GM23338 (cell line): ENCODE results near the gene SPACA7. TPM values are rescaled to one million over a fixed set of nuclear protein-coding genes. Genes with fewer than 3 reads are reported as not detected.

Experiments used
- ATAC-seq: fragments of 200-7000 bp; cut with Tn5 transposase; 3 replicates; pipeline ENCODE4 v1.9.1; 2020
- DNase-seq: peaks from one replicate; pipeline ENCODE4 v3.0.0-alpha.2; 2015; ENCODE audit warnings: low spot score
- H2AFZ ChIP-seq: fragments of 200-600 bp; sonication (generic); 2 replicates; pipeline ENCODE4 v1.8.0; 2016; ENCODE audit warnings: antibody characterized with exemption, mild to moderate bottlenecking, moderate library complexity
- H3F3A ChIP-seq: fragments of 200-600 bp; sonication (generic); replicated peaks from 2 replicates; pipeline ENCODE4 v1.8.0; 2017; ENCODE audit warnings: antibody characterized with exemption, mixed run types, low read depth
- H3K27ac ChIP-seq: fragments of 200-600 bp; sonication (generic); 2 replicates; pipeline ENCODE4 v1.6.1; 2016; ENCODE audit warnings: low read depth
- H3K27me3 ChIP-seq: fragments of 200-600 bp; sonication (generic); 2 replicates; pipeline ENCODE4 v1.8.0; 2016; ENCODE audit warnings: mild to moderate bottlenecking, mixed run types, moderate library complexity; ENCODE audit not compliant: insufficient read depth
- H3K36me3 ChIP-seq: fragments of 200-600 bp; sonication (generic); 2 replicates; pipeline ENCODE4 v1.8.0; 2016; ENCODE audit warnings: mild to moderate bottlenecking; ENCODE audit not compliant: insufficient read depth
- H3K4me1 ChIP-seq: fragments of 200-600 bp; sonication (generic); 2 replicates; pipeline ENCODE4 v1.8.0; 2016; ENCODE audit warnings: mild to moderate bottlenecking, moderate library complexity; ENCODE audit not compliant: insufficient read depth
- H3K4me2 ChIP-seq: fragments of 200-600 bp; sonication (generic); 2 replicates; pipeline ENCODE4 v1.7.1; 2017; ENCODE audit warnings: mixed run types
- H3K4me3 ChIP-seq: fragments of 200-600 bp; sonication (generic); 2 replicates; pipeline ENCODE4 v1.6.1; 2016; ENCODE audit warnings: mixed run types
- H3K79me2 ChIP-seq: fragments of 200-600 bp; sonication (generic); replicated peaks from 2 replicates; pipeline ENCODE4 v1.8.0; 2017; ENCODE audit warnings: mild to moderate bottlenecking; ENCODE audit not compliant: insufficient read depth
- H3K9me2 ChIP-seq: fragments of 200-600 bp; sonication (generic); 2 replicates; pipeline ENCODE4 v1.8.0; 2017; ENCODE audit not compliant: insufficient read depth
- H4K20me1 ChIP-seq: fragments of 200-600 bp; sonication (generic); replicated peaks from 2 replicates; pipeline ENCODE4 v1.8.0; 2017; ENCODE audit warnings: mild to moderate bottlenecking; ENCODE audit not compliant: insufficient read depth
- H3K27ac Mint-ChIP-seq: 2 replicates; pipeline ENCODE4 v1.8.0; 2020; ENCODE audit warnings: inconsistent platforms, mild to moderate bottlenecking, moderate library complexity, mixed read lengths
- H3K27me3 Mint-ChIP-seq: 3 replicates; pipeline ENCODE4 v1.8.0; 2022; ENCODE audit warnings: low read depth, mild to moderate bottlenecking, moderate library complexity, mixed read lengths, inconsistent platforms; ENCODE audit not compliant: insufficient read depth, poor library complexity
- H3K36me3 Mint-ChIP-seq: 3 replicates; pipeline ENCODE4 v1.8.0; 2021; ENCODE audit warnings: low read depth, mild to moderate bottlenecking, inconsistent platforms, moderate library complexity, mixed read lengths
- H3K4me1 Mint-ChIP-seq: 3 replicates; pipeline ENCODE4 v1.8.0; 2020; ENCODE audit warnings: mild to moderate bottlenecking, inconsistent platforms, mixed read lengths
- H3K4me3 Mint-ChIP-seq: 3 replicates; pipeline ENCODE4 v1.8.0; 2021; ENCODE audit warnings: moderate library complexity, mild to moderate bottlenecking, inconsistent platforms, mixed read lengths
- H3K9me3 Mint-ChIP-seq: 3 replicates; pipeline ENCODE4 v1.8.0; 2020; ENCODE audit warnings: moderate library complexity, mild to moderate bottlenecking, inconsistent platforms, mixed read lengths
- CREB1 ChIP-seq: fragments of 250-450 bp; sonication (Bioruptor Pico); IDR thresholded peaks from 2 replicates; pipeline ENCODE4 v1.5.0; 2020; ENCODE audit warnings: low read depth, mild to moderate bottlenecking, moderate library complexity
- EZH2 ChIP-seq: fragments of 200-600 bp; sonication (generic); IDR thresholded peaks from one replicate; pipeline ENCODE4 v1.8.0; 2017; ENCODE audit warnings: antibody characterized with exemption, mild to moderate bottlenecking, low read depth; ENCODE audit not compliant: unreplicated experiment
- EZH2phosphoT487 ChIP-seq: fragments of 200-600 bp; sonication (generic); IDR thresholded peaks from one replicate; pipeline ENCODE4 v1.8.1; 2018; ENCODE audit warnings: antibody characterized with exemption; ENCODE audit not compliant: unreplicated experiment
- POLR2AphosphoS5 ChIP-seq: IDR thresholded peaks from 2 replicates; pipeline ENCODE4 v1.6.1; 2016; ENCODE audit warnings: antibody characterized with exemption, low read depth
- STAT1 ChIP-seq: IDR thresholded peaks from one replicate; pipeline ENCODE4 v1.6.1; 2016; ENCODE audit warnings: antibody characterized with exemption; ENCODE audit not compliant: unreplicated experiment
- ZNF331 ChIP-seq: fragments of 250-450 bp; sonication (Bioruptor Pico); IDR thresholded peaks from 2 replicates; pipeline ENCODE4 v1.5.0; 2020; ENCODE audit warnings: low read depth, mild to moderate bottlenecking, moderate library complexity
- polyA plus RNA-seq: library from polyadenylated mRNA; unstranded; fragments of >200 nt; fragmentation: Nextera tagmentation; extraction: Ambion mirVana; gene quantifications from 2 replicates; pipeline ENCODE4 v1.2.1, GENCODE V29; 2016
- total RNA-seq: library from RNA; depleted of rRNA; stranded (reverse); fragments of >200 nt; shearing (Covaris generic); gene quantifications from 2 replicates; pipeline ENCODE4 v1.2.3, GENCODE V29; 2014
- TF ChIP-seq, protein P1 (sequence below): IDR thresholded peaks from 2 replicates; pipeline ENCODE4 v1.6.1; 2016; ENCODE audit warnings: antibody characterized with exemption
- TF ChIP-seq, protein P2 (sequence below): IDR thresholded peaks from one replicate; pipeline ENCODE4 v1.6.1; 2018; ENCODE audit warnings: antibody characterized with exemption; ENCODE audit not compliant: unreplicated experiment

Gene SPACA7
- total and polyA plus RNA-seq, 2 experiments from 2014 or later, result not detected

DNA sequence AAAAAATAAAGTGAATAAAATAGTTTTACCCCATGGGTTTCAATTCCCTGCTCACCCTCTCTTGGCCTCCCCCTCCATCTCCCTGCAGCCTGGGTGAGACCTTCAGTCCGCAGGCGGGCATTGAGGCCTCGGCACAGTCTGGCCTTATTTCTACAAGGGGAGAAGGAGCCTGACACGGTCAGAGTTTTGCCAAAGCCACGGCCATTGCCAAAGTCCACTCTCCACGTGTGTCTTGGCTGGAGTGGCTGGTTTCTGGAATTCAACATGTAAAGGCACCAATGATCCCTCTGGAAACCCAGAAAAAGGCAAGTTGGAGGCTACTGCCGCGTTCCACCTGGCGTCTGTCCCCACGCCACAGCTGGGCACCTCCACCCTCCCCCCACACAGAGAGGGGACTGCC, 43.4 kb upstream of the SPACA7 start:
- Mint-ChIP-seq H3K36me3 (peaks cover 2% of the 10 kb centered on the region; the same call in 2 of the 3 replicates), H3K27me3 (peaks cover 33% of the 10 kb centered on the region), H3K4me3 (no peak overlapping the region), H3K27ac (no peak overlapping the region), H3K9me3 (peaks cover 16% of the 10 kb centered on the region; the same call in 2 of the 3 replicates), H3K4me1 (peaks cover 11% of the 10 kb centered on the region)
- no peaks in the 10 kb centered on the region for H4K20me1 ChIP-seq
- no peaks in the 10 kb centered on the region for H3F3A ChIP-seq
- no peak for TF ChIP-seq EZH2phosphoT487
- no peak for TF ChIP-seq POLR2AphosphoS5
- TF ChIP-seq, protein P1, sequence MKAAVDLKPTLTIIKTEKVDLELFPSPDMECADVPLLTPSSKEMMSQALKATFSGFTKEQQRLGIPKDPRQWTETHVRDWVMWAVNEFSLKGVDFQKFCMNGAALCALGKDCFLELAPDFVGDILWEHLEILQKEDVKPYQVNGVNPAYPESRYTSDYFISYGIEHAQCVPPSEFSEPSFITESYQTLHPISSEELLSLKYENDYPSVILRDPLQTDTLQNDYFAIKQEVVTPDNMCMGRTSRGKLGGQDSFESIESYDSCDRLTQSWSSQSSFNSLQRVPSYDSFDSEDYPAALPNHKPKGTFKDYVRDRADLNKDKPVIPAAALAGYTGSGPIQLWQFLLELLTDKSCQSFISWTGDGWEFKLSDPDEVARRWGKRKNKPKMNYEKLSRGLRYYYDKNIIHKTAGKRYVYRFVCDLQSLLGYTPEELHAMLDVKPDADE, result no peak
- TF ChIP-seq ZNF331 (CRISPR knock-in tag), result no peak
- no peak for TF ChIP-seq STAT1
- H3K27ac ChIP-seq, result no peak overlapping the region
- H3K4me2 ChIP-seq, result no peak overlapping the region
- no peak for ATAC-seq
- H3K36me3 ChIP-seq, result no peaks in the 10 kb centered on the region
- no peak overlapping the region for H3K4me3 ChIP-seq
- no peak overlapping the region; the same call in 1 of the 2 replicates for H2AFZ ChIP-seq
- no peaks in the 10 kb centered on the region for H3K9me2 ChIP-seq
- H3K4me1 ChIP-seq, result peaks cover 10% of the 10 kb centered on the region
- H3K27me3 ChIP-seq, result peaks cover 24% of the 10 kb centered on the region
- no peak for DNase-seq
- H3K79me2 ChIP-seq, result no peaks in the 10 kb centered on the region

DNA sequence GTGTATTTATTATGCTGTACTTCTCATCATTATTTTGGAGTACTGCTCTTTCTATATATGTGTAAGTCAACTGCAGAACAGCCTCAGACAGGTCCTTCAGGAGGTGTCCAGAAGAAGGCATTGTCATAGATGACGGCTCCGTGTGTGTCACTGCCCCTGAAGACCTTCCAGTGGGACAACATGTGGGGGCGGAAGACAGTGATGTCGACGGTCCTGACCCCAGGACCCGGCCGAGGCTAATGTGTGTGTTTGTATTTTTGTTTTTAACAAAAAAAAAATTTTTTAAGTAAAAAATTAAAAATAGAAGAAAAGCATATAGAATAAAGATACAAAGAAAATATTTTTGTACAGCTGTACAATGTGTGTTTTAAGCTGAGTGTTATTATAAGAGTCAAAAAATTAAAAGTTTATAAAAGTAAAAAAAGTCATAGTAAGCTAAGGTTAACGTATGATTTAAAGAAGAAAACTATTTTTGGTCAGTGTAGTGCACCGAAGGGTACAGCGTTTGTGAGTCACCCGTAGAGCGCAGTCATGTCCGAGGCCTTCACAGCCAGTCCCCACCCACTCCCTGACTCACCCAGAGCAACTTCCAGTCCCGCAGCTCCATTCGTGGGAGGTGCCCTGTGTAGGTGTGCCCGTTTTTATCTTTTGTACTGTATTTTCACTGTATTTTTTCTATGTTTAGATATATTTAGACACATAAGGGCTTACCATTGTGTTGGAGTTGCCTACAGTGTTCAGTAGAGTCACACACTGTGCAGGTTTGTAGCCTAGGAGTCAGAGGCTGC, 42.2 kb upstream of the SPACA7 start:
- Mint-ChIP-seq H3K4me3 (no peak overlapping the region), H3K4me1 (peaks cover 11% of the 10 kb centered on the region), H3K9me3 (peaks cover 22% of the 10 kb centered on the region; the same call in 2 of the 3 replicates), H3K27me3 (peaks cover 35% of the 10 kb centered on the region), H3K27ac (no peak overlapping the region), H3K36me3 (peaks cover 2% of the 10 kb centered on the region; the same call in 2 of the 3 replicates)
- no peaks in the 10 kb centered on the region for H3K9me2 ChIP-seq
- ATAC-seq (no peak), DNase-seq (no peak)
- no peaks in the 10 kb centered on the region for H3K79me2 ChIP-seq
- H3K27ac ChIP-seq, result no peak overlapping the region
- H3K36me3 ChIP-seq, result no peaks in the 10 kb centered on the region
- H3K4me1 ChIP-seq, result peaks cover 10% of the 10 kb centered on the region
- no peak overlapping the region for H3K4me2 ChIP-seq
- no peak overlapping the region for H2AFZ ChIP-seq
- no peaks in the 10 kb centered on the region for H3F3A ChIP-seq
- peaks cover 24% of the 10 kb centered on the region for H3K27me3 ChIP-seq
- no peak overlapping the region for H3K4me3 ChIP-seq
- no peaks in the 10 kb centered on the region for H4K20me1 ChIP-seq
- TF ChIP-seq EZH2, result no peak
- no peak for TF ChIP-seq CREB1
- TF ChIP-seq, protein P2, sequence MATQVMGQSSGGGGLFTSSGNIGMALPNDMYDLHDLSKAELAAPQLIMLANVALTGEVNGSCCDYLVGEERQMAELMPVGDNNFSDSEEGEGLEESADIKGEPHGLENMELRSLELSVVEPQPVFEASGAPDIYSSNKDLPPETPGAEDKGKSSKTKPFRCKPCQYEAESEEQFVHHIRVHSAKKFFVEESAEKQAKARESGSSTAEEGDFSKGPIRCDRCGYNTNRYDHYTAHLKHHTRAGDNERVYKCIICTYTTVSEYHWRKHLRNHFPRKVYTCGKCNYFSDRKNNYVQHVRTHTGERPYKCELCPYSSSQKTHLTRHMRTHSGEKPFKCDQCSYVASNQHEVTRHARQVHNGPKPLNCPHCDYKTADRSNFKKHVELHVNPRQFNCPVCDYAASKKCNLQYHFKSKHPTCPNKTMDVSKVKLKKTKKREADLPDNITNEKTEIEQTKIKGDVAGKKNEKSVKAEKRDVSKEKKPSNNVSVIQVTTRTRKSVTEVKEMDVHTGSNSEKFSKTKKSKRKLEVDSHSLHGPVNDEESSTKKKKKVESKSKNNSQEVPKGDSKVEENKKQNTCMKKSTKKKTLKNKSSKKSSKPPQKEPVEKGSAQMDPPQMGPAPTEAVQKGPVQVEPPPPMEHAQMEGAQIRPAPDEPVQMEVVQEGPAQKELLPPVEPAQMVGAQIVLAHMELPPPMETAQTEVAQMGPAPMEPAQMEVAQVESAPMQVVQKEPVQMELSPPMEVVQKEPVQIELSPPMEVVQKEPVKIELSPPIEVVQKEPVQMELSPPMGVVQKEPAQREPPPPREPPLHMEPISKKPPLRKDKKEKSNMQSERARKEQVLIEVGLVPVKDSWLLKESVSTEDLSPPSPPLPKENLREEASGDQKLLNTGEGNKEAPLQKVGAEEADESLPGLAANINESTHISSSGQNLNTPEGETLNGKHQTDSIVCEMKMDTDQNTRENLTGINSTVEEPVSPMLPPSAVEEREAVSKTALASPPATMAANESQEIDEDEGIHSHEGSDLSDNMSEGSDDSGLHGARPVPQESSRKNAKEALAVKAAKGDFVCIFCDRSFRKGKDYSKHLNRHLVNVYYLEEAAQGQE, result no peak
